Peyer's patch (tissue), 4 donors: ENCODE measurements around the gene GOLGA5. TPM values are rescaled to one million over a fixed set of nuclear protein-coding genes. Genes with fewer than 3 reads are reported as not detected.
"Not testable (repeated sequence)": the region's sequence is repeated elsewhere in the genome, so short reads cannot be mapped to it uniquely, and the experiment has no call there.

Experiments
- DNase-seq, 3 donors: peaks; one replicate each; pipeline ENCODE4 v3.0.0-alpha.2; 2017 to 2019
- H3K27ac ChIP-seq, 4 donors: fragments of 200-600 bp; sonication (generic); one replicate each; pipeline ENCODE4 v1.5.1; 2016 to 2019
- H3K27me3 ChIP-seq, 2 donors: fragments of 200-600 bp; sonication (generic); one replicate each; pipeline ENCODE4 v1.5.1; 2019
- H3K36me3 ChIP-seq, 3 donors: fragments of 200-600 bp; sonication (generic); one replicate each; pipeline ENCODE4 v1.5.1; 2016 to 2019
- H3K4me1 ChIP-seq, 4 donors: fragments of 200-600 bp; sonication (generic); one replicate each; pipeline ENCODE4 v1.5.1; 2016 to 2019
- H3K4me3 ChIP-seq, 4 donors: fragments of 200-600 bp; sonication (generic); 1 replicate in 3 of 4; 2 replicates in 1 of 4; pipeline ENCODE4 v1.5.1; 2016 to 2019; ENCODE audit warnings: mild to moderate bottlenecking in 1 of 4
- H3K9me3 ChIP-seq, 4 donors: fragments of 200-600 bp; sonication (generic); one replicate each; pipeline ENCODE4 v1.5.1; 2016 to 2019; ENCODE audit warnings: mild to moderate bottlenecking in 1 of 4
- POLR2A ChIP-seq, 2 donors: fragments of 450-650 bp; IDR thresholded peaks; one replicate each; pipeline ENCODE4 v1.5.1; 2017; ENCODE audit warnings: antibody characterized with exemption in 2 of 2, mild to moderate bottlenecking in 2 of 2, moderate library complexity in 2 of 2
- total RNA-seq, 4 donors: library from RNA; depleted of rRNA; stranded (reverse); fragments of >200 nt; gene quantifications; one replicate each; pipeline ENCODE4 v1.1.0, GENCODE V29; 2016
- TF ChIP-seq, protein P1 (sequence below), 6 experiments: fragments of 450-650 bp in 4 of 6; fragments of 200-600 bp in 2 of 6; sonication (generic) in 1 of 6; IDR thresholded peaks; one replicate each; pipeline ENCODE4 v1.5.1; 2017 to 2019; ENCODE audit warnings: antibody characterized with exemption in 6 of 6, mild to moderate bottlenecking in 3 of 6, moderate library complexity in 1 of 6

GOLGA5 gene
- total RNA-seq, 4 donors from 2014 or later: 29.9 to 49.5 (median 34.6) TPM

DNA sequence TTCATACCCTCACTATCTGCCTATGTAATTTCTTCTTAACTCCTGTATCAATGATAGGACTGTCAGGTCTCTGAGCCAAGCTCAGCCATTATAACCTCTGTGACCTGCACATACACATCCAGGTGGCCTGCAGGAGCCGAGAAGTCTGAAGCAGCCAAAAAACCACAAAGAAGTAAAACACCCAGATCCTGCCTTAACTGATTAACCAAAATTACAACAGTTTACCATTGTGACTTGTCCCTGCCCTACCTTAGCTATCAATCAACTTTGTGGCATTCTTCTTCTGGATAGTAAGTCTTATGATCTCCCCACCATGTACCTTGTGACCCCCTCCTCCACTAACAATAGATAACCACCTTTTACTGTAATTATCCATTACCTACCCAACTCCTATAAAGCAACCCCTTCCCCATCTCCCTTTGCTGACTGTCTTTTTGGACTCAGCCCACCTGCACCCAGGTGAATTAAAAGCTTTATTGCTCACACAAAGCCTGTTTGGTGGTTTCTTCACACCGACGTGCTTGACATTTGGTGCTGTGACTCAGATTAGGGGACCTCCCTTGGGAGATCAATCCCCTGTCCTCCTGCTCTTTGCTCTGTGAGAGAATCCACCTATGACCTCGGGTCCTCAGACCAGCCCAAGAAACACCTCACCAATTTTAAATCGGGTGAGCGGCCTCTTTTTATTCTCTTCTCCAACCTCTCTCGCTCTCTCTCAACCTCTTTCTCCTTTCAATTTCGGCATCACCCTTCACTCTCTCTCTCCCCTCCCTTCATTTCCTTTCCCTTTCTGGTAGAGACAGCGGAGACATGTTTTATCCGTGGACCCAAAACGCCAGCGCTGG, 34.2 kb upstream of the GOLGA5 start:
- no peak for DNase-seq
- Histone ChIP-seq H3K4me3 (no peak overlapping the region), H3K9me3 (peaks cover 0 to 3% (median 0%) of the 10 kb centered on the region in 4 donors), H3K27ac (no peak overlapping the region), H3K36me3 (no peaks in the 10 kb centered on the region), H3K4me1 (no peaks in the 10 kb centered on the region), H3K27me3 (no peaks in the 10 kb centered on the region)
- TF ChIP-seq POLR2A (IDR thresholded peaks at IDR 0.05): no peak
- TF ChIP-seq, protein P1, sequence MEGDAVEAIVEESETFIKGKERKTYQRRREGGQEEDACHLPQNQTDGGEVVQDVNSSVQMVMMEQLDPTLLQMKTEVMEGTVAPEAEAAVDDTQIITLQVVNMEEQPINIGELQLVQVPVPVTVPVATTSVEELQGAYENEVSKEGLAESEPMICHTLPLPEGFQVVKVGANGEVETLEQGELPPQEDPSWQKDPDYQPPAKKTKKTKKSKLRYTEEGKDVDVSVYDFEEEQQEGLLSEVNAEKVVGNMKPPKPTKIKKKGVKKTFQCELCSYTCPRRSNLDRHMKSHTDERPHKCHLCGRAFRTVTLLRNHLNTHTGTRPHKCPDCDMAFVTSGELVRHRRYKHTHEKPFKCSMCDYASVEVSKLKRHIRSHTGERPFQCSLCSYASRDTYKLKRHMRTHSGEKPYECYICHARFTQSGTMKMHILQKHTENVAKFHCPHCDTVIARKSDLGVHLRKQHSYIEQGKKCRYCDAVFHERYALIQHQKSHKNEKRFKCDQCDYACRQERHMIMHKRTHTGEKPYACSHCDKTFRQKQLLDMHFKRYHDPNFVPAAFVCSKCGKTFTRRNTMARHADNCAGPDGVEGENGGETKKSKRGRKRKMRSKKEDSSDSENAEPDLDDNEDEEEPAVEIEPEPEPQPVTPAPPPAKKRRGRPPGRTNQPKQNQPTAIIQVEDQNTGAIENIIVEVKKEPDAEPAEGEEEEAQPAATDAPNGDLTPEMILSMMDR (IDR thresholded peaks at IDR 0.05): no peak

DNA sequence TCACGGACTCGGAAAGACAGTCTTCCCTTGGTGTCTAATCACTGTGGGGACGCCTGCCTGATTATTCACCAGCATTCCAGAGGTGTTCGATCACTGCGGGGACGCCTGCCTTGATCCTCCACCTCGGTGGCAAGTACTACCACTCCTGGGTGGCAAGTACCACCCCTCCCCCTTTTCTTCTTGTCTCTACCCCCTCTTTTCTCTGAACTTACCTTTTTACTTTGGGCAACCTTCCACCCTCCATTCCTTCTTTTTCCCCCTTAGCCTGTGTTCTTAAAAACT, 33.6 kb upstream of the GOLGA5 start:
- H3K36me3 ChIP-seq: no peaks in the 10 kb centered on the region
- H3K4me1 ChIP-seq: no peaks in the 10 kb centered on the region
- TF ChIP-seq POLR2A (IDR thresholded peaks at IDR 0.05): no peak
- TF ChIP-seq, protein P1 (IDR thresholded peaks at IDR 0.05): no peak
- H3K9me3 ChIP-seq: peaks cover 0 to 3% (median 0%) of the 10 kb centered on the region in 4 donors
- no peak for DNase-seq
- no peak overlapping the region for H3K27ac ChIP-seq
- no peak overlapping the region for H3K4me3 ChIP-seq
- H3K27me3 ChIP-seq: no peaks in the 10 kb centered on the region

DNA sequence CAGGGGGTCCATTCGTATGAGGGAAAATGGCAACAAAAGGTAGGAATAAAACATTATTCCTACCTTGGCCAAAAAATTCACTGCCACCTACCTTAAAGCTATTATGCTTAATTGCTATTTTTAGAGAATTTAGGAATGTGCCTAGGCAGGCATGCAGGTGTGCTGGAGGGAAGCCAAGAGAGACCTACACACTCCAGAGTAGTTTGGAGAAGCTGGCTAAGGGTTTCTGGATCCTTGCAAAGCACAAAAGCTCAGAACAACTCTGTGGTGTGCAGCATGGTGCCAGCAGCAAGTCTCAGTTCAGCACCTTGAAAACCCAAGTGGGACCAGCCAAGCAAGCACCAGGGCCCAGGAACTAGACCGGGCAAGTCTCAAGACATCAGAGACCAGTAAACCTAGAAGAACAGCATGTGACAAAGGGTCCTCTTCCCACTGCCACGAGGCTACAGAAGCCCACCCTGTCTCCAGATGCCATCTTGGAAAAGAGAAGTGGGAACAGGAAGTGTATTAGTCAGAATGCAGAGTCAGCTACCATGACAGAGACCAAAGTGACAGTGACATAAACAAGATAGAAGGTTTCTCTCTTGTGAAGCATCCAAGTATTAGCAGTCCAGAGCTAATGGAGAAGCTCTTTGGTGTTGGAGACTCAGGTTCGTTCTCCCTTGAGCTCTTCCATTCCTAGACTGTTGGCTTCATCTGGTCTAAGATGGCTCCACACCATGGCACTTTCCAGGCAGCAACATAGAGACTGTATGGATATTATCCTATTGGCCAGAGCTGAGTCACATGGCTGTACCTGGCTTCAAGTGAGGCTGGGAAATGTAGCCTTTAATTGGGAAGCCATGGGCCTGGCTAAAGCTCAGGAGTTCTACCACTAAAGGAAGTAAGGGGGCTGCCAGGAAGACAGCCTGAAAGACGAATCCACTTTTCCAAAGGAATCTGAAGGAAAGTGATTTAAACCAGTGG, 30.2 kb upstream of the GOLGA5 start:
- not testable (repeated sequence) for H3K9me3 ChIP-seq, H3K27ac ChIP-seq, H3K36me3 ChIP-seq, DNase-seq, H3K27me3 ChIP-seq, H3K4me1 ChIP-seq, H3K4me3 ChIP-seq

DNA sequence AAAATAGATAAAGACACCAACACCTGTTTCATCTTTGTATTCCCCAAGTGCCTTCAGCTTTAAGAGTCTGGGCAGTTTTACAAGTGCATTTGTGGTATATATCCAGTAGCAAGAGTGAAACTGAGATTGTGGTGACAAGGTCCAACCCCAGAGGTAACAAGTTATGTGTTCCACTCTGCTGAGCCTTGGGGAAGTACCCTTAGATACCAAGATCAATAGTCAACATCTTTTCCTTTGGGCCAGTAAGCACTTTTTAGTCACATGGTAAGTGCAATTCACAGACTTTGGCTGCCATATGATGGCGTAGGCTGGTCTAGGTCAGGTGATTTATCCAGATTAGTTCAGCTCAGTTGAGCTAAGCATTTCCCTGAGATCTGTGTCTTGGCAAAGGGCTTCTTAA, 25.9 kb upstream of the GOLGA5 start:
- not testable (repeated sequence) for H3K36me3 ChIP-seq, H3K4me3 ChIP-seq, H3K27me3 ChIP-seq, H3K9me3 ChIP-seq, H3K4me1 ChIP-seq
- DNase-seq: peak in 2 of 3 donors; percentile 49 to 82
- peak overlapping the region; percentile 31 to 65 (median 48) for H3K27ac ChIP-seq

DNA sequence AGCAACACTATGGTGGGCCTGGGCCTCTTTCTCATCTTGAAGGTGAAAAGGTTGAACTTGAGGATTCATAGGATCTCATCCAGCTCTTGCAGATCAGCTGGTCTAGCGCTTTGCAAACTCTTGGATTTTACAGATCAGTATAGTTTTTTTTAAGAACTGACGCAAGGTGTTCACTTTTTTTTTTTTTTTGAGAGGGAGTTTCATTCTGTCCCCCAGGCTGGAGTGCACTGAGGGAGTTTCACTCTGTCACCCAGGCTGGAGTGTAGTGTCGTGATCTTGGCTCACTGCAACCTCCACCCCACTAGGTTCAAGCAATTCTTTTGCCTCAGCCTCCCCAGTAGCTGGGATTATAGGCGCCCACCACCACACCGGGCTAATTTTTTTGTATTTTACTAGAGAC, 25.3 kb upstream of the GOLGA5 start:
- TF ChIP-seq POLR2A (IDR thresholded peaks at IDR 0.05): no peak
- TF ChIP-seq, protein P1 (IDR thresholded peaks at IDR 0.05): no peak
- no peak for DNase-seq
- Histone ChIP-seq H3K4me1 (no peaks in the 10 kb centered on the region), H3K36me3 (no peaks in the 10 kb centered on the region), H3K4me3 (no peak overlapping the region), H3K9me3 (no peaks in the 10 kb centered on the region), H3K27me3 (no peaks in the 10 kb centered on the region), H3K27ac (peak overlapping the region; percentile 31 to 65 (median 48))

DNA sequence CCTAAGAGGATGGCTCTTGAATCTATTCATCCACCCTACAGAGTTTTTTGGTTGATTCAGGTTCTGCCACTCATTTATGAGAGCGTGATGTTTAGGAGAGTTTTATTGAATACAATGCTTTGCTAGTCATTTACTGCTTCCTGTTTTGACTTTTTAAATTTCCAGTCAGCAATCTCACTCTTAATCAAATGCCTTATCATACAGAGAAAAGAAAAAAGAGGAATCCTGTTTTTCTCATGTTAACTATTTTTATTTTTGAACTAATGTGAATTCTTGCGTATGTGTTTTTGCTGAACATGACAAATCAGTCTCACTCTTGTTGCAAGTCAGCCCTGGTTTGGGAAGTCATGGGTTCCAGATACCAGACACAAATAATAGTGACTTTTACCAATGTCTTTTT, 23.6 kb upstream of the GOLGA5 start:
- Histone ChIP-seq H3K9me3 (no peaks in the 10 kb centered on the region), H3K36me3 (no peaks in the 10 kb centered on the region), H3K27me3 (no peaks in the 10 kb centered on the region), H3K4me3 (no peak overlapping the region), H3K4me1 (peaks cover 0 to 4% (median 0%) of the 10 kb centered on the region in 4 donors), H3K27ac (no peak overlapping the region)
- TF ChIP-seq, protein P1 (IDR thresholded peaks at IDR 0.05): no peak
- no peak for TF ChIP-seq POLR2A (IDR thresholded peaks at IDR 0.05)
- DNase-seq: no peak
